NCI-H2171 (cell line): Measurements from ENCODE around the gene ZNF845.
A peak's percentile ranks its signal among the peaks of the same experiment; 100 is the strongest.
"Not testable (repeated sequence)": the region's sequence is repeated elsewhere in the genome, so short reads cannot be mapped to it uniquely, and the experiment has no call there.

ENCODE experiments used
- DNase-seq: peaks from one replicate; lab custom pipeline; 2025; lab: John Stamatoyannopoulos, UW

ZNF845 gene

DNA sequence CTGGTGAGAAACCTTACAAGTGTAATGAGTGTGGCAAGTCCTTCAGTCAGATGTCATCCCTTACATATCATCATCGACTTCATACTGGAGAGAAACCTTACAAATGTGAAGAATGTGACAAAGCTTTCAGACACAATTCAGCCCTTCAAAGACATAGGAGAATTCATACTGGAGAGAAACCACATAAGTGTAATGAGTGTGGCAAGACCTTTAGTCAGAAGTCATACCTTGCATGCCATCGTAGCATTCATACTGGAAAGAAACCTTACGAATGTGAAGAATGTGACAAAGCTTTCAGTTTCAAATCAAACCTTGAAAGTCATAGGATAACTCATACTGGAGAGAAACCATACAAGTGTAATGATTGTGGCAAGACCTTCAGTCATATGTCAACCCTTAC lies 47.8 kb downstream of the ZNF845 start:
- no peak for DNase-seq

DNA sequence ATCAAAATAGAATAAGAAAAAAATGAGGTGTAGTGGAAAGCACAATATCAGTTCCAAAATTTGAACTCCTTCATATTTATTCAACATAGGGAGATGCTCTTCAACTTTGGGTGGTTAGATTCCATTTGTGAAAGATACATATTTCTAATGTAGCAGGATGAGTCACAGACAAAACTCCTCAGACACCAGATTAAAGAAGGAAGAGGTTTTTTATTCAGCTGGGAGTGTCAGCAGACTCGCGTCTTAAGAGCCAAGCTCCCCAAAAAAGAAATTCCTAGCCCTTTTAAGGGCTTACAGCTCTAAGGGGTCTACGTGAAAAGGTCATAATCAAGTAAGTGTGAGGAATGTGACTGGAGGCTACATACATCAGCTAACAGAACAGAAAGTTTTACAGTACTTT lies 54.6 kb downstream of the ZNF845 start:
- DNase-seq = no peak

DNA sequence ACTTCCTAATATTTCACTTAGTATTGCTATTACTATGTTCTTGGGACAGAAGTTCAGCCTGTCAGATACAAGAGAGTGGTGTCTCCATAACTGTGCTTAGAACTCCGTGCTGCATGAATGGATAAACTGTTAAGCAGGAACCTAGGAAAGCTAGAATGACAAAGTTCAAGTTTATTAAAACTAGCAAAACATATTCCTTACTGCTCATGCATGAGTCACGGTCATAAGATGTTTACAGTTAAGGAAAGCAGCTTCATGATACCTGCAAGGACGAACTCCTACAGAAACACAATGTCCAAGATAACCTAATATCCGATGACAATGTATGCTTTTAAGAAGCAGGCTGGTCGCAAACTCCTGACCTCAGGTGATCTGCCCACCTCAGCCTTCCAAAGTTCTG lies 55.4 kb downstream of the ZNF845 start:
- DNase-seq = no peak

DNA sequence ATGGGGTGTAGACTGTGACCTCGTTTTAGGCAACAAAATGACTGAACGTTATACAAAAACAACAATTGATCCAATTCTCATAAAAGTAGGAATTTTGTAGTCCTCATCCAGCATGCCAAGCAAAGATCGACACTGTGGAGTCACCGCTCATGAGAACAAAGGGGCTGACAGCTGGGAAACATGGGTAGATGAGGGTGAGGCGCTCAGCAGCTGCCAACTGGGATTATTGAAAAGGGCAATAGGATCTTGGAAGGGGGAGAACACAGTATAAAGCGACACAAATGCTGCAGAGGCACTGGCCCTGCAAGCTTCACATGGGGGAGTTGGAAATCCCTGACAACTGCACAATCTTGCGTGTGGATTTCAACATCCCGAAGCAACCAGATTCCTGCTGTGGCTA lies 56.0 kb downstream of the ZNF845 start:
- DNase-seq = no peak

DNA sequence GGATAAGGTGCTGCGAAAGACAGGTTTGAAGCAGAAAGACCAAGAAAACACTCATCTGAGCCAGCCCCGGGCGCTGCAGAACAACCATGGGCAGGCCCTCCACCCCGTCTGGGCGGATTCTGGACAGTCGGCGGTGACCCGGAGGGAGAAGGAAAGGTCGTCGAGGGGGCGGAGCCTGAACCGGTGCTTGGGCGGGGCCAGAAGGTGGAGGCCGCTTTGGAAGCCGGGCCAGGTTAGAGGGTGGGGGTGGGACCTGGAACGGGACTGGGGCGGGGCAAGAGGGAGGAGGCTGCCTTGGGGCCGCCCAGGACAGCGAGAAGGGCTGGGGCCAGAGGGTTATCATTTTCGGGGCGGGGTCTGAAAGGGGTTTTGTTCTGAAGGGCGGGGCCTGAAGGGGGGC lies 56.4 kb downstream of the ZNF845 start:
- DNase-seq = no peak

DNA sequence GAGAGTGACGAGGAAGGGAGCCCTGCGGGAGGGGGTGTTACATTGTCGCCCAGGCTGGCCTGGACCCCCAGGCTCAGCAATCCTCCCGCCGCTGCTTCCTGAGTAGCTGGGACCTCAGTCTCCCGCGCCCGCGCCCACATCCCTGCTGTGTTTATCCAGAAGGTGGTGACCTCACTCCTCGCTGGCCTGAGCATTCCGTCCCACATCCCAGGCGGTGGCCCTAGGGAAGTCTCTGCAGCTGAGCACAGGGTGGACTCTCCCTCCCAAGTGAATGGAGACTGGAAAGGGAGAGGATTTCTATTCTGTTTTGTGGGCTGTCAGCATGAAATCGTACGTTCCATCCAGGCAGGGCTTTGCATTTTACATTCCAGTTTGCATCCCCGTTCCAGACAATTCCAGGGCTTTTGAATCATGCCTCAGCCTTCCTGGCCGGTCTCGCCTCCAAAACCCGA lies 61.0 kb downstream of the ZNF845 start:
- DNase-seq = no peak

DNA sequence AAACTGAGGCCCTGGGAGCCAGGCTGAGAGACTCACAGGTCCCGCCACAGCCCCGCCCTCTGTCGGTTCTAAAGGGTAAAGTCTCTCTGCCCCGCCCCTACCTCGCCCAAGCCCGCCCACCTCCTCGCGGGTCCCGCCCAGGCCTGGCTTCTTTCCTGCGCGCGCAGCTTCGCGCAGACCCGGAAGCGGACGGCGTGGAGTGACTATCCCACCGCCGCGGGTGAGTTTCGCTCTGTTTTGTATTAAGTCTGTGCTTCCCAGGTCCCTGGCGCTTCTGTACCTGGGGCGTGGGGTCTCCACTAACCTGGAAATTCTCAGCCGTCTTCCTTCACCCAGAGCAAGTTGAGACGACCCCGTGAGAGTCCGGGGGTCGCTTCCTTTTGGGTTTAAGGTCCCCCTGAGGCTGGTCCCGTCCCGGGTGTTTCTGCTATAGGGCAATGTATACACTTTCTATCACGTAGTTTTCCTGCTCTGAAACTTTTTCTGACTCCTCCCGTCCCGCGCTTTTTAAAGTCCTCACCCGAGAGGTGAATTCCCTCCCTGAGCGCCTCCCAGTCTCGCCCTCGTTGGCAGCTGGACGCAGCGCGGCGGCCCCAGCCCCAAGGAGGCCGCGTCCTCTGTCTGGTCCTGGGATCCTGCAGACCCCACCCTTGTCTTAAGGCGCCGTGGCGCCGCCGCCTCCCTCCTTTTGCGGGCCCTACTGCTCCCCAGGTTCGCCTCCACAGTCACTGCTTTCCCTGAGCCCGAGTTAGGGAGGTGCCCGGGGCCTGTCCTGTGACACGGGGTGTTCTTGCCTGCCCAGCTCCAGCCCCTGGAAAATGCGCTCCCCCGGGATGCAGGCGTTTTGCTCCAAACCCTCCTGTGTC lies 61.7 kb downstream of the ZNF845 start, which contains the start of gene ZNF765:
ZNF765 (plus strand) TSS at position 176 of the 866 bp plus-strand sequence. CDS start 2,867 bp downstream, outside the sequence.
- peak; percentile 91 for DNase-seq

DNA sequence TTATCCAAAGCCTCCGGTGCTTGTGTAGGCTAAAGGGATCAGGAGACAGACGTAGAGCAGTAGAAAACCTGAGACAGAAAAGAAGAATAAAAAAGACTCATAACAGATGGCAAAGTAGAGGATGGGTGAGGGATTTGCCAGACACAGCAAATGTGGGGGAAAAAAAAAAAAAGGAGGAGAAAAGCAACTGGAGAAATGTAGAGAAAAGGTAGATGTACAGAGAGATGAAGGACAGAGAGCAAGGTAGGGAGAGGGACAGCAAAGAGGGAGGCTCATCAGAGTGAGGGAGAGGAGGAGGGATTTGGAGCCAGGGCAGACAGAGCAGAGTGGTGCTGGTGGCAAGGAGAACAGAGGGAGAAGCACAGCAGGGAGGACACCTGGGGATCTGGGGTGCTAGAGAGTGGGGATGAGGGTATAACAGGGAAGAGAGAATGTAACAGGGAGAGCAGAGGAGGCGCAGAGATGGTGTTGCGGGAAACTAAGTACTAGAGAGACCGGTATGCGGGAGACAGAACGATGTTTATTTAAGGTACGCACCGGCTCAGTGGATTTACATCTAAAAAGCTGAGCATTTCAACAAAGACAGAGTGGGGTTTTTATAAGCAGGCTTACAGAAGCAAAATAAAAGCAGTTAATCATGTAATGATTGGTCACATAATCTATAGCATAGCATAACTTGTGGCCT lies 62.4 kb downstream of the ZNF845 start:
- not testable (repeated sequence) for DNase-seq

DNA sequence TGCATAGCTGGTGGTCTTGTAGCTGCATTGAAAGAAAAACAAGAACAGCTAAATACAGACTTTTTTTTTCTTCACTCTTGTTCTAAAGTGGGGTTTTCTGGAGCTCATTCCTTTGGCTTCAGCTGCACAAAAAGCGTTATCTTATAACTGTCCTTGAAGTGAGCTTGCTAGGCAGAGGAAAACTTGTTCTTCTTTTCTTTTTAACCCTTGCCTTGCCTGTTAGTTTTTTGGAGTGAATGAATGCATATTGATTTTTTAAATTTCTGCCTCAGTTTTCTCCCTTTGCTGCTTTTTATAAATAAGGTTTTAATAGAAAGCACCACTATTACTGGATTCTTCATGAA lies 62.9 kb downstream of the ZNF845 start:
- DNase-seq = no peak

DNA sequence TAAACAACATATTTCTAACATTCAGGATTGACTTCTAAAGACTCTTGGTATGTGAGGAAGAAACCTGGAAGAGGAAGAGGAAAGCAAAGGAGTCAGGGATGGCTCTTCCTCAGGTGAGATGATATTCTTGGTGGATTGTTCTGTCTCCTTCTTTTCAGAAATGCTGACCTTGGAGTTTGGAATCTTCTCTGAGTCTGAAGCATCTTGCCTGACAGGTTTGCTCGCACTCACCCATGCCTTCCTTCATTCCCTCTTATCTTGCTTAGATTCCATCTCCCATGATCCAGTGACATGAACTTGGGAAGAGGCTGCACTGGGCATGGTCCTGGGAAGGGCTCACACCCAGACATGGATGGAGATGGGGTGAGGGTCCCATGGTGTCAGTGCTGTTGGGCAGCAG lies 64.4 kb downstream of the ZNF845 start:
- DNase-seq = not testable (repeated sequence)
